ENCODE results near the gene TPI1.
"Not testable (repeated sequence)": the region's sequence is repeated elsewhere in the genome, so short reads cannot be mapped to it uniquely, and the experiment has no call there.

Gene TPI1

DNA sequence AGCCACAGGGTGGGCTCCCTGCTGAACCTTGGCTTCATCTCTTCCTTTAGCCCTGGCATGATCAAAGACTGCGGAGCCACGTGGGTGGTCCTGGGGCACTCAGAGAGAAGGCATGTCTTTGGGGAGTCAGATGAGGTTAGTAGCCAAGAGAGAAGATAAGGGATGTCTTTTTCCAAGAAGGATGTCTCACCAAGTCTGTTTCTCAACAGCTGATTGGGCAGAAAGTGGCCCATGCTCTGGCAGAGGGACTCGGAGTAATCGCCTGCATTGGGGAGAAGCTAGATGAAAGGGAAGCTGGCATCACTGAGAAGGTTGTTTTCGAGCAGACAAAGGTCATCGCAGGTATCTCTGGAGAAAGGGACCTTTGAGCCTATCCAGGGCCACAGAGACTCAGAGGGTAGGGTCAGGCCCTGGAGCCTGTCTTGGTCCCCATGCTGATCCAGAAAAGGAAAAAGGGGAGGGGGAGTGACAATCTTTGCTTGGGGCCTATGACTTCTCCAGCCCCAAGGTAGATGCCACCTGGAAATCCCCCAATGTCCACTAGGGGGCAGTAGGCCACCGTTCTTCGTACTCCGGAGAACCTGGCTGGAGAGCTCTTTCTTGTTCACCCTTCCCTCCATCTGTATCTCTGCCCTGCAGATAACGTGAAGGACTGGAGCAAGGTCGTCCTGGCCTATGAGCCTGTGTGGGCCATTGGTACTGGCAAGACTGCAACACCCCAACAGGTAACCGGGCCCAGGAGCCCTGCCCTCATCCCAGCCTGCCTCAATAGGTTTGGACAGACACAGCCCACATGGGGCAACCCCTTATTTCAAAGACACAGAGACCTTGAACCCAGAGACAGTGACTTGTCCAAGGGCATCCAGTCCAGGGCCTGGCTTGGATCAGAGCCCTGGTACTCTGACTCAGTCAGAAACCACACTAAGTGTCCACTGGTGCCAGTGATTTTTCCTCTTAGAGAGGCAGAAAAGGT, 2.0 kb downstream of the TPI1 start:
- peak; percentile 88 for DNase-seq (ENCODE audit: low spot score)

DNA sequence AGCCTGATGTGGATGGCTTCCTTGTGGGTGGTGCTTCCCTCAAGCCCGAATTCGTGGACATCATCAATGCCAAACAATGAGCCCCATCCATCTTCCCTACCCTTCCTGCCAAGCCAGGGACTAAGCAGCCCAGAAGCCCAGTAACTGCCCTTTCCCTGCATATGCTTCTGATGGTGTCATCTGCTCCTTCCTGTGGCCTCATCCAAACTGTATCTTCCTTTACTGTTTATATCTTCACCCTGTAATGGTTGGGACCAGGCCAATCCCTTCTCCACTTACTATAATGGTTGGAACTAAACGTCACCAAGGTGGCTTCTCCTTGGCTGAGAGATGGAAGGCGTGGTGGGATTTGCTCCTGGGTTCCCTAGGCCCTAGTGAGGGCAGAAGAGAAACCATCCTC, 3.0 kb downstream of the TPI1 start:
- DNase-seq (ENCODE audit: low spot score): not testable (repeated sequence)

DNA sequence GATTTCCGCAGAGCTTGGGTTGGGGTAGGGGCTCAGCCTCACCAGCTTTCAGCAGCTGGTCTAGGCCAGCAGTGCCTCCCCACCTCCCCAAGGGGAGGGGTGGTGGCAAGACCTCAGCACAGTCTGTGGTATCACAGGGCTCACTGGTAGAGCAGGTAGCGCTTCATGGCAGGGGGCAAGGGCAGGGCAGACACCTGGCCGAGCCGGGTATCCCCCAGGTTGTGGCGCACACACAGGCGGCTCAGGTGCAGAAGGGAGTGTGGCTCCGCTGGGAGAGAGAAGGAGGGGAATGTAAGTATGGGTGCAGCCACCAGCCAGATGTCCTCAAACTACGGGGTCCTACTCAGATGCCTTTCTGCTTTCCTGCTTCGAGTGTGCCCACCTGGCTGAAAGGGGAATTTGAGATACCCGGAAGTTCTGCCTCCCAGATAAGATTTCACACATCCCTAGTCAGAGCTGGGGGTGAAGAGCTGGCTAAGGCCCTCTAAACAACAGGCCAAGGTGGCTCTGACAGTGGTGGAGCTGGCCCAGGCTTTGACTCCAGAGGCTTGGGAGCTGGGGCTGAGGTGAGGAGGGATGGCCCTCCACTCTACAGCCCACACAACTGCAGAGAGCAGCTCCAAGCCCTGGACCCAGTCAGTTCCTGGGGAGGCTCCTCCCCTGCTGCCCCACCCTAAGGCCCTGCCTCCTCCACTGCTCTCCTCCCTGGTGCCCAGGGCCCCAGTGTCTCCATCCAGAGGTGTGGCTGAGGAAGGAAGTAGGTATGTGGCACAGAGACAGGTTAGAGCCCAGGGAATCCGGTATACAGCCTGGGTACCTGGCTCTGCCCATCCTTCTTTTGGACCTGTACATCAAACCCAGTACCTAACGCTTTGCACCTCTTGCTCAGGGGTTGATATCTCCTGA, 4.0 kb downstream of the TPI1 start:
- DNase-seq (ENCODE audit: low spot score): peak; percentile 58

DNA sequence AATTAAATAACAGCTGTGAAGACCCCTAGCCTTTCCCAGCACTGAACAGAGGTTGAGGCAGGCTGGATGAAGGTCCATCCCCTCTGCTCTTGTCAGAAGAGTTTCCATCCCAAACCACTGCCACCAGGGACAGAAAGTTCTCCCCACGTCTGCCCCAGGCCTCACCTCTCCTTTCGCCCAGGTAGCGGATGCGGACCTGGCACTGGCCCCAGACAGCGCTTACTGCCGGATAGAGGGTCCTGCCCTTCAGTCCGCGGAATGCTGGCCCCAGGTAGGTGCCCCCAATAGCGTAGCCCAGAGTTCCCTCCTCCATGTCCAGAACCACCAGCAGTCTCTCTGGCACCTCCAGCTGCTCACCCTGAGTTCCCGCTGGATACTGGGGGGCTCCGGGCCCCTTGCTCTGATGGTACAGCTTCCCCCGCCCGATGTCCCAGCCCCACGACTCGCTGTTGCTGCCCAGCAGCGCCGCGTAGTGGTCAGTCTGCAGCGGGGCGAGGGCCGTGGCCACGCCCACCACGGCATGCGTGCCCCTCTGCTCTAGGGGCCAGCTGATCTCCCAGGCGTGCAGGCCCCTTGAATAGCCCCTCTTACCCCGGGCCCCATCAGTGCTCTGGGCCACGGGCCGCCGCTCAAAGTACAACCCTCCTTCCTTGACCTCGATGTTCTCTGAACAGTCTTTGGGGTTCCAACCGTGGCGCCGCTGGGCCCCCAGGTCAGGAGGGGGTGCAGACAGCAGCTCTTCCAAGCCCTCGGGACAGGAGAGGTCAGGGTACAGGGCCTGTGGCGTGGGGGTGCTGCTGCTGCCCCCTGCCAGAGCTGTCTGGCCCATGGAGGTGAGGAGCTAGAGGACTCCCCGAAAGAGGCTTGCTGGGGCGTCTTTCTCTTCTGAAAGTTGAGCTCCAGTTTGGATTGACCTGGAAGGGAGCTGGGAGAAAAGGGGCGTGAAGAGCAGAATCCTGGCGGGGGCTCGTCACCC, 5.0 kb downstream of the TPI1 start:
- DNase-seq (ENCODE audit: low spot score): peak; percentile 86

DNA sequence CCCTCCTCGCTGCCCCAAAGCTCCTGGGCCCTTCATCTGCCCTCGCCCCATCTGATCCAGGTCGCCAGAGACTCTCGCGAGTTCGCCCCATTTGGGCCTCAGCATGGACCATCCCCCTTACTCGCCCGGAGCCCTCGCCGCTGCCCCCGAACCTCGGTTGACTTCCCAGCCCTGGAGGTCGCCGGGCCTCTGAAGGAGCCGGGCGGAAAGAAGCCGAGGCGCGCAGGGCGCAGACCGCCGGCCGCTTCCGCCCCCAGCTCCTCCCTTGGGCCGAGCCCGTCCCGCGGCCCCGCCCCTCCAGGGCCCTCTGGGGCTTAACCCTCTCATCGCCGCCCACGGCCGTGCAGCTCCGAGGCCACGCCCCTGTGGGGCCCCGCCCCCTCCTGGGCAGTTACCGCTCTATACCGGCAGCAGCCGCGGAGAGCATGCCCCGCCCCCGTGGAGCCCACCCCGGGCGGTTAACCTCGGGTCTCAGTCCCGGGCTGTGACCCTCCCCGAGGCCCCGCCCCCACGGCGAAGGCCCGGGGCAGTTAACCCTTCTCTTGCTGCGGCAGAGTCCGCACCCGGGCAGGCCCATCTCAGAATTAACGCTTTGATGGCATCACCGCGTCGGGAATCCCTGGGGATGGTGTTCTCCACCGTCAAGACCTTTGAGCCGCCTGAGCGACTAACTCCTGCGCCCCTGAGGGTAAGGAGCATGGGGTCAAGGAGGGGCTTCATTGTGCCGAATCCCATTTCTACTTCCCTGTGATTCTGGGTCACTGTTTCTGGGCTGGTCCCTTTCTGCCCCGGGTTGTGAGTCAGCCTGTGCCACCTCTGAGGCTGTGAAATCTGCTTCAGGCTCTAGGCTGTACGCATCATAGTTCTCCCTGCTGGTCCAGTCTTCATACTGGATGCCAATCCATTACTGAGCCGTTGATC, 6.0 kb downstream of the TPI1 start, which contains the start of gene SPSB2:
Gene SPSB2 (minus strand): TSS at position 210 of the 921 bp plus-strand sequence. CDS start 402 bp downstream, outside the sequence.
- DNase-seq (ENCODE audit: low spot score): peak; percentile 98

DNA sequence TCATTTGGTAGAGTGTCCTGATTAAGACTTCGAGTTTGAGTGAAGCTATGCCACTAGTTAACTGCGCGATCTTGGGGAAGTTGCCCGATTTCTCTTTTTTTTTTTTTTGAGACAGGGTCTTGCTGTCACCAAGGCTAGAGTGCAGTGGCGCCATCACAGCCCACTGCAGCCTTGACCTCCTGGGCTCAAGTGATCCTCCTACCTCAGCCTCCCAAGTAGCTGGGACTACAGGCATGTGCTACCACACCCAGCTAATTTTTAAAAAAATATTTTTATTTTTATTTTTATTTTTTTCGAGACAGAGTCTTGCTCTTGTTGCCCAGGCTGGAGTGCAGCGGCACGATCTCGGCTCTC, 6.7 kb downstream of the TPI1 start:
- not testable (repeated sequence) for DNase-seq (ENCODE audit: low spot score)

DNA sequence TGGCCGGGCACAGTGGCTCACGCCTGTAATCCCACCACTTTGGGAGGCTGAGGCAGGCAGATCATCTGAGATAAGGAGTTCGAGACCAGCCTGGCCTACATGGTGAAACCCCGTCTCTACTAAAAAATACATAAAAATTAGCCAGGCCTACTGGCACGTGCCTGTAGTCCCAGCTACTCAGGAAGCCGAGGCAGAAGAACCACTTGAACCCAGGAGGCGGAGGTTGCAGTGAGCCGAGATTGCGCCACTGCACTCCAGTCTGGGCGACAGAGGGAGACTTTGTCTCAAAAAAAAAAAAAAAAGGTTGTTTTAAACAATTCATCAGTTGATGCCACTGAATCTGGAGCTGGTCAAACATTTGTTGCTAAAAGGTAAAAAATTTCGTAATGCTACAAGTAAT, 12.5 kb downstream of the TPI1 start:
- not testable (repeated sequence) for DNase-seq (ENCODE audit: low spot score)

DNA sequence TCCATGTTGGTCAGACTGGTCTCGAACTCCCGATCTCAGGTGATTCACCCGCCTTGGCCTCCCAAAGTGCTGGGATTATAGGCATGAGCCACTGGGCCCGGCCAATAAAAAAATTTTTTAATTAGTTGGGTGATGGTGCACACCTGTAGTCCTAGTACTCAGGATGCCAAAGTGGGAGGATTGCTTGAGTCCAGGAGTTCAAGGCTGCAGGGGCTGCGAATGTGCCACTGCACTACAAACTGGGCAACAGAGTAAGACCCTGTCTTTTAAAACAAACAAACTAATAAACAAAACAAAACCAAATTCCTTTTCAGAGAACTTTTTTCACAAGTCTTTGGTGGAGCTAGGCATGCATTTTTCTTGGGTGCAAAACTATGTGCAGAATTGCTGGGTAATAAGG, 15.9 kb downstream of the TPI1 start:
- no peak for DNase-seq (ENCODE audit: low spot score)

DNA sequence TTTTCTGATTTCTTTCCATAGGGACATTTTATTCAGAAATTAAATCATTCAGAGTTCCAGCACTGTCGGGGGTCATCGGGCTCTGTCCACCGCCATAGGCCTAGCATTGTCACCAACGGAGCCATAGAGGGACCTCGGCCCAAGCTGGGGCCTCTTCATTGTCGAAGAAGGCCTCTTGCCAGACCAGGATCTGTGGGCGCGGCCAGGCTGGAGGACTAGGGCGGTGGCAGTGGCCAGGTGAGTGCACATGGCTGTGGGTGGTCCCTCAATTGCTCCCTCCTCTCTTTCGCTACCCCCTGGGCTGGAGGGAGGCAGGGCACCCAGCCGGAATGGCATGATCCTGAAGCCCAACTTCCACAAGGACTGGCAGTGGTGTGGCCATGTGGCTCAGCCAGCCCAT, 16.4 kb downstream of the TPI1 start:
- no peak for DNase-seq (ENCODE audit: low spot score)

DNA sequence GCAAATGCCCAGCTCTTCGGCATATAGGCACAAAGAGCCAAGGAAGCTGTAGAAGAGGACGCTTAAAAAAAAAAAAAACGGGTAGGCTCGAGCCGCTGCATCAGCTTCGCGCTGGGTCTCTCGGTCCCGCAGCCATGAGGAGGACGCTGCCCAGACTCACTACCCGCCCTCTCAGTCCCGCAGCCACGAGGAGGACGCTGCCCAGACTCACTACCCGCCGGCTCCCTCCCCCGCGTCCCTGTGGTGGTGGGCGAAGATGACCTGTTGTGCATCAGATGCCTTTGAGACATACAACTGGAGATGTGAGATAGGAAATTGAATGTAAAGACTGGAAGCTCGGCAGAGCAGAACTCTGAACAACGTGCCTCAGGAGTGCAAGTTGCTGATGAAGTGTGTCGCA, 17.2 kb downstream of the TPI1 start:
- DNase-seq (ENCODE audit: low spot score): no peak

DNA sequence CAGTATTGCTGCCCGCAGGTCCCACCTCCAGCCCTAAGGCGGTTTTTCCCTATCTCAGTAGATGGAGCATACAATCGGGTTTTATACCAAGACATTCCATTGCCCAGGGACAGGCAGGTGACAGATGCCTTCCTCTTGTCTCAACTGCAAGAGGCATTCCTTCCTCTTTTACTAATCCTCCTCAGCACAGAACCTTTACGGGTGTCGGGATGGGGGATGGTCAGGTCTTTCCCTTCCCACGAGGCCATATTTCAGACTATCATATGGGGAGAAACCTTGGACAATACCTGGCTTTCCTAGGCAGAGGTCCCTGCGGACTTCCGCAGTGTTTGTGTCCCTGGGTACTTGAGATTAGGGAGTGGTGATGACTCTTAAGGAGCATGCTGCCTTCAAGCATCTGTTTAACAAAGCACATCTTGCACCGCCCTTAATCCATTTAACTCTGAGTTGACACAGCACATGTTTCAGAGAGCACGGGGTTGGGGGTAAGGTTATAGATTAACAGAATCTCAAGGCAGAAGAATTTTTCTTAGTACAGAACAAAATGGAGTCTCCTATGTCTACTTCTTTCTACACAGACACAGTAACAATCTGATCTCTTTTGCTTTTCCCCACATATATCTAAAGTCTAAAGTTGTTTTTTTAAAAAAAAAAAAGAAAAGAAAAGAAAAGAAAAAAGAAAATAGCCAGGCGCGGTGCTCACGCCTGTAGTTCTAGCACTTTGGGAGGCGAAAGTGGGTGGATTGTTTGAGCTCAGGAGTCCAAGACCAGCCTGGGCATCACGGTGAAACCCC, 19.1 kb downstream of the TPI1 start:
- not testable (repeated sequence) for DNase-seq (ENCODE audit: low spot score)

DNA sequence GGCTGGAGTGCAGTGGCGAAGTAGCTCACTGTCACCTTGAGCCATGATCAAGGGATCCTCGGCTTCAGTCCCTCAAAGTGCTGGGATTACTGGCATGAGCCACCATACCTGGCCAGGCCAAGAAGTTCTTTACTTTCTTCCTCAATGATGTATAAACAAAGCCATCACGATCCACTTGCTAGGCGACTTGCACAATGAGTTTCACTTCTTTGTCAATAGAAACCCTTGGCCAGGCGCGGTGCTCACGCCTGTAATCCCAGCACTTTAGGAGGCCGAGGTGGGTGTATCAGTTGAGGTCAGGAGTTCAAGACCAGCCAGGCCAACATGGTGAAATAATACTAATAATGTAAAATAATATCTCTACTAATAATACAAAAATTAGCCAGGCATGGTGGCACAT, 20.1 kb downstream of the TPI1 start:
- DNase-seq (ENCODE audit: low spot score): no peak

DNA sequence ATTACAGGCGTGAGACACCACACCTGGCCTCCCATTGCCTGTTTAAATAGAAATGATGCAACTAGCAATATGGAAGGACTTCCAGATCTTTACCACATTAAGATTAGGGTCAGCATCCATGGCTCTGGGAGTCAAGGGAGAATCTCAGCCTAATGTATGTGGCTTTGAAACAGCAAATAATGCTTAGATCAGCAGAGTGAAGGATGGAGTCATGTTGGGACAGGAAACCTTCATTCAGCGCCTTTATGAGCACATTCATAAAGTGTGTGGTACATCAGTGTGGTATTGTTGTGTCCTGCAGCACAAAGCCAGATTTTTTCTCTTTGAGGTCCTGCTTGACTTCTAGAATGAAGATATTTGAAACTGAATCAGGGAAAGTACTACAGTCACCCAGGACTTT, 21.0 kb downstream of the TPI1 start:
- DNase-seq (ENCODE audit: low spot score): no peak

DNA sequence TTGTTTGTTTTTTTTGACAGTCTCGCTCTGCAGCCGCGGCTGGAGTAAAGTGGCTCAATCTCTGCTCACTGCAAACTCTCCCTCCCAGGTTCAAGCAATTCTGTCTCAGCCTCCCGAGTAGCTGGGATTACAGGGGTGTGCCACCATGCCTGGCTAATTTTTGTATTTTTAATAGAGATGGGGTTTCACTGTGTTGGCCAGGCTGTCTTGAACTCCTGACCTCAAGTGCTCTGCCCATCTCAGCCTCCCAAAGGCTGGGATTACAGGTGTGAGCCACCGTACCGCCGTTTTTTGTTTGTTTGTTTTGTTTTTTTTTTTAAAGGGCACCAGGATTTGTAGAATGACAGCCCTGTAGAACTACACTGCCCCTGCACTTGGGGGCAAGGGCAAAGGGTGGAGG, 21.5 kb downstream of the TPI1 start:
- DNase-seq (ENCODE audit: low spot score): not testable (repeated sequence)

DNA sequence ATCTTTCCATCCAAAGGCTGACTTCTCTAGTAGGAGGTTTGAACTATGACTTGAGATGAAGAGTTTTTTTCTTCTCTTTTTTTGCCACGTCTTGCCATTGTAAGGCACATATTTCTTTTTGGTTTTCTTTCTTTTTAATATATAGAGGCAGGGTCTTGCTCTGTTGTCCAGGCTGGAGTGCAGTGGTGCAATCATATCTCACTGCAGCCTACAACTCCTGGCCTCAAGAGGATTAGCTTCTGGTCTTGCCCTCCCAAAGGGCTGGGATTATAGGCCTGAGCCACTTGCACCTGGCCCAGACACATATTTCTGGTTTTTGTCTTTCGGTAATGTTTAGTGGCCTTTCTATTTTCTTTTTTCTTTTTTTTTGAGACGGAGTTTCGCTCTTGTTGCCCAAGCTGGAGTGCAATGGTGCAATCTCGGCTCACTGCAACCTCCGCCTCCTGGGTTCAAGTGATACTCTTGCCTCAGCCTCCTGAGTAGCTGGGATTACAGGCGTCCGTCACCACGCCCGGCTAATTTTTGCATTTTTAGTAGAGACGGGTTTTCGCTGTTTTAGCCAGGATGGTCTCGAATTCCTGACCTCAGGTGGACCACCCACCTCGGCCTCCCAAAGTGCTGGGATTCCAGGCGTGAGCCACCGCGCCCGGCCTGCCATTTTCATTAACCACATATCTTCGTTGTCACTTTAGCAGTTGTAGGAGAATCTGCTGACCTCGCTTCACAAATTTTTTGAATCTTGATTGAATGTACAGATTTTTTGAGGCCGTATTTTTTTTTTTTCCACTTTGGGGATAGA, 22.6 kb downstream of the TPI1 start:
- DNase-seq (ENCODE audit: low spot score): not testable (repeated sequence)

DNA sequence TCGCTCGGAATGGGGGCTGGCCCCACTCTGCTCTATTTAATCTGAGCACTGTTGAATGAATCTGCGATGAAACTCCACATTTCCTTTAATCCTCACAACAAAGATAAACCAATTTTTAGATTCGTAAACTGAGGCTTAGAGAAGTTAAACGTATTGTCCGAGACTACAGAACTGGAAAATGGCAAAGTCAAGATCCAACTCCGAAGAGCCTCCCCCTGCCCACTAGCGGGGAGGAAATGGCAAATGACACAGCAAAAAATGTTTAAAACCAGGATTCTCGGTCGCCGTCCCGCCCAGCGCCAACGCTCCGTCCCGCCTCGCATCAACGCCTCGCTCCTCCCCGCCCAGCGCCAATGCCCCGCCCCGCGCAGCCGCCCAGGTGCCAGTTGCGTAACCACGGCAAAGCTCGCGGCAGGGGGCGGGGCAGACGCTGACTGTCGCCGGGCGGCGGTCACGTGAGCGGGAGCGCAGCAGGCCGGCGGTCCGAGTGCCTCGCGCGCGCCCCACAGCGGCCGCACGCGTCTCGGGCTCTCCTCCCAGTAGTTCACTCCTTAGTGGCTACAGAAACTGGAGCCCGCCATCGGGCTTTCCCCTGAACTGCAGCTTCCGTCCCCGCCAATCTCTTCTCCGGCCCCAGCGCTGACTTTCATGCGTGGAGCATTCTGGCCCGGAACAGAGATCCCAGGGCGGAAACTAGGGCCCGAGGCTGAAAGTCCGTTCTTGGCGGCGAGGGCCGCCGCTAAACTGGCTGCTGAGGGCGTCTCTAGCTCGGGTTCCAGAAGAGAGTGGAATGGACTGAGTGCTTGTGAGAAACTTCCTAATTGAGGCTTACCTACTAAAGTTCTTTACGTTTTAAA, 23.7 kb downstream of the TPI1 start:
- DNase-seq (ENCODE audit: low spot score): peak; percentile 99

DNA sequence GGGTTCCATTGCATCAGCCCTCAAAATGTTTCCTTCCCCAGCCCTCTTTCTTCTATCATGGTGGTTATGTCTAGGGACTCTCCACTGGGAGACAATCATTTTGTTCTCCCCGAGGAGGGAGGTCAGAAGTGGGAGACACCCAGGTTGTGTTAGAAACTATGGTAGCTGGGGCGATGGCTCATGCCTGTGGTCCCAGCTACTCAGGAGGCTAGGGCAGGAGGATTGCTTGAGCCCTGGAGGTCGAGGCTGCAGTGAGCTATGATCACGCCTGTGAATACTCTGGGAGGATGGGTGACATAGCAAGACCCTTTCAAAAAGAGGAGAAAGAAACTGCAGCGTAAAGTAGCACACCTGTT, 24.3 kb downstream of the TPI1 start:
- DNase-seq (ENCODE audit: low spot score): no peak

DNA sequence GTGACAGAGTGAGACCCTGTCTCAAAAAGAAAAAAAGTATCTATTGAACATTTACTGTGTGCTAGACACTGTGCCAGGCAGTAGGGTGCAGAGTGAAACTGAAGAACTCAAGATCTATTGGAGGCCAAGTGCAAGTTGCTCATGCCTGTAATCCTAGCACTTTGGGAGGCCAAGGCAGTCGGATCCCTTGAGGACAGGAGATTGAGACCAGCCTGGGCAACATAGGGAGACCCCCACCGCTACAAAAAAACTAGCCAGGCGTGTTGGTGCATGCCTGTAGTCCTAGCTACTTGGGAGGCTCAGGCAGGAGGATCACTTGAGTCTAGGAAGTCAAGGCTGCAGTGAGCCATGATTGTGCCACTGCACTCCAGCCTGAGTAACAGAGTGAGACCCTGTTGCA, 25.4 kb downstream of the TPI1 start:
- DNase-seq (ENCODE audit: low spot score): not testable (repeated sequence)
